ENCODE data around the gene TSKS. TPM values are rescaled to one million over a fixed set of nuclear protein-coding genes. Genes with fewer than 3 reads are reported as not detected.

TSKS gene
- total RNA-seq, 1 experiment from 2014 or later, result 0.48 TPM

GRCh38 chr19:49701271-49701786, 61.8 kb downstream of the TSKS start:
- TF ChIP-seq HMGA2 (CRISPR knock-in tag; IDR thresholded peaks at IDR 0.05), result peak; percentile 39; the same call in 1 of the 2 replicates
- TF ChIP-seq ZNF281 (CRISPR knock-in tag; IDR thresholded peaks at IDR 0.05), result no peak
- Mint-ChIP-seq H3K4me3 (no peak overlapping the region), H3K9me3 (no peaks in the 10 kb centered on the region), H3K27me3 (ENCODE audit: low read depth) (no peaks in the 10 kb centered on the region), H3K4me1 (no peaks in the 10 kb centered on the region), H3K36me3 (peaks cover 26% of the 10 kb centered on the region), H3K27ac (no peak overlapping the region)
- CTCF ChIA-PET, result no interaction called here
- ATAC-seq (peak; percentile 64), DNase-seq (ENCODE audit: low spot score) (peak; percentile 34)
- POLR2A ChIA-PET, result no interaction called here

- H3K36me3 Mint-ChIP-seq, result peaks cover 24% of the 10 kb centered on the region
- DNase-seq (ENCODE audit: low spot score), result no peak
- no peak overlapping the region for H3K4me3 Mint-ChIP-seq
- H3K9me3 Mint-ChIP-seq, result no peaks in the 10 kb centered on the region
- no peaks in the 10 kb centered on the region for H3K4me1 Mint-ChIP-seq
- no peaks in the 10 kb centered on the region for H3K27me3 Mint-ChIP-seq (ENCODE audit: low read depth)
- no peak for TF ChIP-seq USF2 (CRISPR knock-in tag; IDR thresholded peaks at IDR 0.05)
- no peak for TF ChIP-seq CREB1 (CRISPR knock-in tag; IDR thresholded peaks at IDR 0.05)
- TF ChIP-seq ZNF671 (CRISPR knock-in tag; IDR thresholded peaks at IDR 0.05), result no peak
- TF ChIP-seq PREB (CRISPR knock-in tag; IDR thresholded peaks at IDR 0.05; ENCODE audit: borderline replicate concordance), result no peak
- ChIA-PET POLR2A (no interaction called here), CTCF (interaction anchor here (0.7 kb wide), 1 partner anchor 17 kb away, joined by 3 read pairs; no protein-coding TSS in a partner anchor)
- peak; percentile 23; the same call in 1 of the 2 replicates for ATAC-seq
- no peak overlapping the region for H3K27ac Mint-ChIP-seq
These were observed 62.5 kb downstream of the TSKS start for GRCh38 chr19:49700563-49700962.

- H3K27me3 Mint-ChIP-seq (ENCODE audit: low read depth), result no peaks in the 10 kb centered on the region
- no peaks in the 10 kb centered on the region for H3K9me3 Mint-ChIP-seq
- no peak overlapping the region for H3K4me3 Mint-ChIP-seq
- H3K27ac Mint-ChIP-seq, result no peak overlapping the region
- ChIA-PET POLR2A (no interaction called here), CTCF (no interaction called here)
- TF ChIP-seq NFYB (CRISPR knock-in tag; conservative IDR thresholded peaks at IDR 0.05; ENCODE audit: low read depth), result no peak
- TF ChIP-seq ZNF281 (CRISPR knock-in tag; IDR thresholded peaks at IDR 0.05), result no peak
- TF ChIP-seq ATF6 (CRISPR knock-in tag; IDR thresholded peaks at IDR 0.05), result no peak
- TF ChIP-seq ATF2 (CRISPR knock-in tag; IDR thresholded peaks at IDR 0.05; ENCODE audit: borderline replicate concordance, low read depth), result no peak
- peaks cover 20% of the 10 kb centered on the region for H3K36me3 Mint-ChIP-seq
- no peaks in the 10 kb centered on the region for H3K4me1 Mint-ChIP-seq
- no peak for DNase-seq (ENCODE audit: low spot score)
- no peak for ATAC-seq
These were observed 63.7 kb downstream of the TSKS start for GRCh38 chr19:49699364-49699763.

All from WTC11 (cell line).